SK-N-SH treated with all-trans-retinoic acid at 6 μM for 48 hours (cell line): Measurements from ENCODE around the gene BCAR3.

Source experiments
- ARNTL ChIP-seq: fragments of 450-650 bp; formaldehyde crosslinking; IDR thresholded peaks from 2 replicates; pipeline ENCODE4 v1.5.0; 2020; ENCODE audit warnings: low read depth, mild to moderate bottlenecking, moderate library complexity, borderline replicate concordance
- RARB ChIP-seq: fragments of 250-450 bp; sonication (Bioruptor Pico); IDR thresholded peaks from 2 replicates; pipeline ENCODE4 v1.8.0; 2021; ENCODE audit warnings: mild to moderate bottlenecking, moderate library complexity
- TOX ChIP-seq: fragments of 250-450 bp; sonication (Bioruptor Pico); IDR thresholded peaks from 2 replicates; pipeline ENCODE4 v1.8.0; 2021; ENCODE audit warnings: mild to moderate bottlenecking, moderate library complexity, borderline replicate concordance
- ZFP3 ChIP-seq: fragments of 250-450 bp; sonication (Bioruptor Pico); IDR thresholded peaks from 2 replicates; pipeline ENCODE4 v1.5.0; 2020; ENCODE audit warnings: mild to moderate bottlenecking, moderate library complexity
- ZNF565 ChIP-seq: fragments of 450-650 bp; formaldehyde crosslinking; conservative IDR thresholded peaks from 2 replicates; pipeline ENCODE4 v1.5.0; 2020; ENCODE audit warnings: low read depth, mild to moderate bottlenecking, moderate library complexity

- TF ChIP-seq ZNF565 (CRISPR knock-in tag) (no peak), ZFP3 (CRISPR knock-in tag) (no peak), ARNTL (CRISPR knock-in tag) (no peak), RARB (CRISPR knock-in tag) (no peak), TOX (no peak)
These were observed 24.4 kb upstream of the BCAR3 start for GRCh38 chr1:93705892-93706500.
